Endothelial cell of umbilical vein (primary cell): ENCODE results near the gene PLA2G2E. TPM values are rescaled to one million over a fixed set of nuclear protein-coding genes. Genes with fewer than 3 reads are reported as not detected.

Source experiments
- Bru-seq: library from RNA; stranded (reverse); fragments of 400-500 nt; gene quantifications from one replicate; lab custom pipeline; 2021; lab: Mats Ljungman, UMichigan
- BruChase-seq, 2 experiments: library from RNA; stranded (reverse); fragments of 400-500 nt; gene quantifications; one replicate each; lab custom pipeline; 2021; lab: Mats Ljungman, UMichigan
- BruUV-seq: library from RNA; stranded (reverse); fragments of 400-500 nt; replicated peaks from 2 replicates; lab custom pipeline; 2021; lab: Mats Ljungman, UMichigan
- CTCF ChIA-PET: fragments of 300-600, 350-600 bp; sonication (Branson Sonifier 250); formaldehyde crosslinking; loops from one replicate; lab custom pipeline; 2021; ENCODE audit warnings: antibody characterized with exemption, inconsistent platforms; lab: Charles Lee
- POLR2A ChIA-PET: fragments of 300-600, 350-600 bp; sonication (Branson Sonifier 250); formaldehyde crosslinking; loops from one replicate; lab custom pipeline; 2021; ENCODE audit warnings: antibody characterized with exemption, inconsistent platforms; lab: Charles Lee
- DNase-seq: peaks from one replicate; pipeline ENCODE4 v3.0.0-alpha.2; 2011; ENCODE audit warnings: low read depth, low spot score
- FAIRE-seq: peaks from 2 replicates; lab custom pipeline; 2011; peaks lifted over from hg19 to GRCh38; lab: Jason Lieb, UNC
- H2AFZ ChIP-seq: 2 replicates; pipeline ENCODE4 v1.6.0; 2012; ENCODE audit warnings: low read depth, low read length, control low read depth, inconsistent platforms
- H3K27ac ChIP-seq: 2 replicates; pipeline ENCODE4 v1.5.1; 2011; ENCODE audit warnings: low read depth, mild to moderate bottlenecking, control low read depth, low read length, moderate library complexity; ENCODE audit not compliant: insufficient read depth
- H3K27me3 ChIP-seq, 2 experiments: 2 replicates each; pipeline versions ENCODE4 v1.6.0 to v1.6.1; 2011; ENCODE audit warnings: low read length in 2 of 2, mixed read lengths in 1 of 2; ENCODE audit not compliant: control insufficient read depth in 2 of 2, insufficient read depth in 2 of 2
- H3K36me3 ChIP-seq, 2 experiments: 2 replicates in 1 of 2; 3 replicates in 1 of 2; pipeline ENCODE4 v1.5.1; 2011; ENCODE audit warnings: low read length in 2 of 2, mild to moderate bottlenecking in 1 of 2, moderate library complexity in 1 of 2; ENCODE audit not compliant: control insufficient read depth in 2 of 2, insufficient read depth in 2 of 2; ENCODE audit errors: extremely low read depth in 1 of 2
- H3K4me1 ChIP-seq: 3 replicates; pipeline ENCODE4 v1.5.1; 2011; ENCODE audit warnings: mild to moderate bottlenecking, low read length; ENCODE audit not compliant: control insufficient read depth, insufficient read depth; ENCODE audit errors: extremely low read depth
- H3K4me2 ChIP-seq: 2 replicates; pipeline ENCODE4 v1.6.1; 2011; ENCODE audit warnings: low read length, control low read depth, mixed read lengths; ENCODE audit not compliant: insufficient read depth
- H3K4me3 ChIP-seq, 3 experiments: fragments of 200-600 bp in 1 of 3; sonication (generic), shearing (Covaris generic) in 1 of 3; replicated peaks in 1 of 3; 2 replicates each; pipeline ENCODE4 v1.5.1; 2011 to 2016; ENCODE audit warnings: control low read depth in 3 of 3, low read length in 3 of 3, mild to moderate bottlenecking in 2 of 3, inconsistent platforms in 1 of 3, low read depth in 1 of 3, moderate library complexity in 1 of 3; ENCODE audit not compliant: insufficient read depth in 1 of 3
- H3K79me2 ChIP-seq: 2 replicates; pipeline ENCODE4 v1.6.0; 2012; ENCODE audit warnings: low read length, inconsistent platforms; ENCODE audit not compliant: control insufficient read depth, insufficient read depth
- H3K9ac ChIP-seq: replicated peaks from 2 replicates; pipeline ENCODE3; 2011; ENCODE audit warnings: low read length, control low read depth; ENCODE audit not compliant: insufficient read depth; ENCODE audit errors: extremely low read depth
- H3K9me1 ChIP-seq: replicated peaks from 3 replicates; pipeline ENCODE4 v1.6.0; 2011; ENCODE audit warnings: mild to moderate bottlenecking, low read length; ENCODE audit not compliant: control insufficient read depth, insufficient read depth; ENCODE audit errors: extremely low read depth
- H3K9me3 ChIP-seq: replicated peaks from 2 replicates; pipeline ENCODE4 v1.5.1; 2012; ENCODE audit warnings: low read length, inconsistent platforms; ENCODE audit not compliant: control insufficient read depth, insufficient read depth
- H4K20me1 ChIP-seq: replicated peaks from 2 replicates; pipeline ENCODE3; 2011; ENCODE audit warnings: mild to moderate bottlenecking, low read length; ENCODE audit not compliant: control insufficient read depth, insufficient read depth; ENCODE audit errors: extremely low read depth
- CTCF ChIP-seq, 2 donors: IDR thresholded peaks; 1 replicate in 1 of 2; 2 replicates in 1 of 2; pipeline ENCODE4 v1.5.1; 2011; ENCODE audit warnings: low read length in 2 of 2, mild to moderate bottlenecking in 2 of 2, moderate library complexity in 2 of 2, control low read depth in 1 of 2, inconsistent platforms in 1 of 2, low read depth in 1 of 2; ENCODE audit not compliant: insufficient read depth in 1 of 2; ENCODE audit errors: extremely low read depth in 1 of 2
- EZH2 ChIP-seq: IDR thresholded peaks from 2 replicates; pipeline ENCODE4 v1.6.1; 2012; ENCODE audit warnings: borderline replicate concordance, low read depth, mild to moderate bottlenecking, moderate library complexity, low read length, inconsistent platforms; ENCODE audit not compliant: severe bottlenecking
- FOS ChIP-seq: IDR thresholded peaks from 2 replicates; pipeline ENCODE4 v1.6.1; 2011; ENCODE audit warnings: mild to moderate bottlenecking, low read length, moderate library complexity, borderline replicate concordance; ENCODE audit not compliant: insufficient read depth
- GATA2 ChIP-seq: IDR thresholded peaks from 2 replicates; pipeline ENCODE4 v1.7.0; 2011; ENCODE audit warnings: low read depth, mild to moderate bottlenecking, moderate library complexity, mixed read lengths, low read length; ENCODE audit not compliant: insufficient read length, insufficient read depth
- JUN ChIP-seq: IDR thresholded peaks from 2 replicates; pipeline ENCODE4 v1.6.1; 2011; ENCODE audit warnings: borderline replicate concordance, low read depth; ENCODE audit not compliant: insufficient read length, insufficient read depth
- MYC ChIP-seq: IDR thresholded peaks from one replicate; pipeline ENCODE4 v1.6.1; 2011; ENCODE audit warnings: mild to moderate bottlenecking, low read depth, low read length
- POLR2A ChIP-seq: IDR thresholded peaks from 2 replicates; pipeline ENCODE4 v1.6.1; 2012; ENCODE audit warnings: low read depth, mild to moderate bottlenecking, control low read depth, low read length
- POLR2AphosphoS5 ChIP-seq: IDR thresholded peaks from 2 replicates; pipeline ENCODE4 v1.6.1; 2012; ENCODE audit warnings: low read depth, mild to moderate bottlenecking, control low read depth, low read length, moderate library complexity; ENCODE audit not compliant: insufficient read depth
- dilution Hi-C: fragments of 300-500 bp; cut with MboI; formaldehyde crosslinking; loops from one replicate; pipeline ENCODE4 v1.15.0; 2019; ENCODE audit warnings: low sequenced_read_pairs; ENCODE audit not compliant: extremely low pct_ligation_motif_present
- intact Hi-C: fragments of 100-400 bp; cut with micrococcal nuclease; formaldehyde crosslinking; loops from one replicate; pipeline ENCODE4 v1.10.0; 2022
- long read RNA-seq: library from polyadenylated mRNA; stranded (forward); transcript quantifications from one replicate; pipeline ENCODE4 v2.0.0, GENCODE V29; 2021
- polyA minus RNA-seq, 3 experiments: library from RNA; depleted of rRNA, polyadenylated mRNA; stranded (reverse); fragments of >200 nt; gene quantifications; 1 replicate in 1 of 3; 2 replicates in 2 of 3; pipeline ENCODE4 v1.2.3, GENCODE V29; 2011
- polyA plus RNA-seq, 4 experiments: library from polyadenylated mRNA; depleted of rRNA in 3 of 4; stranded (reverse) in 3 of 4; unstranded in 1 of 4; fragments of >200 nt; gene quantifications; 2 replicates each; pipeline versions ENCODE4 v1.2.1 to v1.2.3, GENCODE V29; 2011 to 2012; ENCODE audit warnings: missing spikeins in 1 of 4
- total RNA-seq: library from RNA; stranded (reverse); gene quantifications from 2 replicates; pipeline ENCODE4 v1.2.3, GENCODE V29; 2021
- TF ChIP-seq, protein P1 (sequence below): IDR thresholded peaks from 2 replicates; pipeline ENCODE4 v1.6.1; 2011; ENCODE audit not compliant: insufficient read depth, insufficient read length

Gene PLA2G2E
- total RNA-seq (not detected in 2 replicates), polyA plus RNA-seq (not detected in 2 replicates), polyA minus RNA-seq (not detected in 2 replicates), Bru-seq, nascent RNA (not detected), BruChase-seq, experiment 1, labeled RNA remaining after a 6-hour chase (not detected), BruChase-seq, experiment 2, labeled RNA remaining after a 2-hour chase (not detected)
- not detected in 2 replicates for polyA plus RNA-seq (2011; cell fraction: cytosol; rRNA removed)
- polyA plus RNA-seq (2011; cell fraction: nucleus; rRNA removed) = not detected in 2 replicates
- not detected in 2 replicates for polyA plus RNA-seq (2012)
- polyA minus RNA-seq (2011; cell fraction: cytosol; rRNA and poly(A)+ RNA removed) = not detected
- polyA minus RNA-seq (2011; cell fraction: nucleus; rRNA and poly(A)+ RNA removed) = not detected in 2 replicates
- long read RNA-seq = 0 reads

GRCh38 chr1:19923137-19923952 is at the start of gene PLA2G2E:
Gene PLA2G2E, minus strand, starts transcription at chr1:19923617. Its CDS starts 58 bp downstream, at chr1:19923559.
- Histone ChIP-seq H3K79me2 (no peaks in the 10 kb centered on the region), H3K4me2 (no peak within 1 kb of the TSS), H3K4me3 (no peak within 1 kb of the TSS), H3K27me3 (no peaks in the 10 kb centered on the region), H3K9ac (no peak within 1 kb of the TSS), H2AFZ (no peak within 1 kb of the TSS), H4K20me1 (no peaks in the 10 kb centered on the region), H3K36me3 (no peaks in the 10 kb centered on the region), H3K9me1 (no peaks in the 10 kb centered on the region), H3K4me1 (no peaks in the 10 kb centered on the region), H3K9me3 (no peaks in the 10 kb centered on the region), H3K27ac (no peak within 1 kb of the TSS)
- dilution Hi-C loops = no loop called here
- TF ChIP-seq EZH2 (no peak), JUN (no peak), MYC (no peak), POLR2AphosphoS5 (no peak), CTCF (IDR thresholded peaks at IDR 0.05; ENCODE audit: extremely low read depth in 1 of 2, insufficient read depth in 1 of 2, low read depth in 1 of 2, low read length in 2 of 2) (no peak), GATA2 (no peak), FOS (no peak), POLR2A (no peak)
- TF ChIP-seq, protein P1, sequence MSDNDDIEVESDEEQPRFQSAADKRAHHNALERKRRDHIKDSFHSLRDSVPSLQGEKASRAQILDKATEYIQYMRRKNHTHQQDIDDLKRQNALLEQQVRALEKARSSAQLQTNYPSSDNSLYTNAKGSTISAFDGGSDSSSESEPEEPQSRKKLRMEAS = no peak
- BruUV-seq = no TSS peak
- FAIRE-seq = no peak
- DNase-seq = no peak
- intact Hi-C loops = no loop called here
- ChIA-PET CTCF (no interaction called here), POLR2A (no interaction called here)
